HEK293 (cell line): ENCODE data around the gene ZFPM1.

Source experiments
- CTCF ChIA-PET: fragments of 350-600 bp; formaldehyde crosslinking; extraction: SDS; loops from one replicate; lab custom pipeline; 2021; ENCODE audit warnings: antibody characterized with exemption; lab: Yijun Ruan, JAX
- POLR2A ChIA-PET: fragments of 300-600 bp; formaldehyde crosslinking; extraction: SDS; loops from one replicate; lab custom pipeline; 2020; ENCODE audit warnings: antibody characterized with exemption, inconsistent platforms; lab: Yijun Ruan, JAX
- H3K27ac ChIP-seq: fragments of 200-500 bp; sonication (Bioruptor generic); 2 replicates; pipeline ENCODE4 v1.5.1; 2014; ENCODE audit warnings: low read depth, low read length, control low read depth, inconsistent platforms; ENCODE audit errors: extremely low read depth
- H3K36me3 ChIP-seq, 2 experiments: fragments of 200-500 bp in 1 of 2; sonication (Bioruptor generic) in 1 of 2; 1 replicate in 1 of 2; 2 replicates in 1 of 2; pipeline ENCODE4 v1.5.1; 2014 to 2017; ENCODE audit warnings: inconsistent platforms in 2 of 2, low read length in 2 of 2; ENCODE audit not compliant: control insufficient read depth in 2 of 2, insufficient read depth in 1 of 2
- H3K4me1 ChIP-seq: fragments of 200-500 bp; sonication (Bioruptor generic); 2 replicates; pipeline ENCODE4 v1.5.1; 2014; ENCODE audit warnings: mild to moderate bottlenecking, low read length, inconsistent platforms; ENCODE audit not compliant: control insufficient read depth, insufficient read depth
- H3K4me3 ChIP-seq: 2 replicates; pipeline ENCODE4 v1.5.1; 2011; ENCODE audit warnings: low read depth, mild to moderate bottlenecking, control low read depth, low read length, moderate library complexity
- H3K9me3 ChIP-seq: fragments of 200-500 bp; sonication (Bioruptor generic); 2 replicates; pipeline ENCODE4 v1.5.1; 2014; ENCODE audit warnings: low read depth, low read length, inconsistent platforms; ENCODE audit not compliant: control insufficient read depth, insufficient read depth
- ATF2 ChIP-seq: fragments of 450-650 bp; formaldehyde crosslinking; IDR thresholded peaks from 2 replicates; pipeline ENCODE4 v1.5.1; 2016; ENCODE audit warnings: missing biosample characterization, missing genetic modification characterization, low read depth
- GFI1B ChIP-seq: fragments of 450-650 bp; formaldehyde crosslinking; IDR thresholded peaks from 2 replicates; pipeline ENCODE4 v1.5.1; 2016; ENCODE audit warnings: missing biosample characterization, missing genetic modification characterization
- GLIS2 ChIP-seq: fragments of 450-650 bp; formaldehyde crosslinking; IDR thresholded peaks from 2 replicates; pipeline ENCODE4 v1.5.1; 2016; ENCODE audit warnings: missing biosample characterization, missing genetic modification characterization
- IKZF3 ChIP-seq: fragments of 450-650 bp; IDR thresholded peaks from 2 replicates; pipeline ENCODE4 v1.5.0; 2018; ENCODE audit warnings: missing biosample characterization, mild to moderate bottlenecking, missing genetic modification characterization, moderate library complexity
- KLF10 ChIP-seq: fragments of 450-650 bp; IDR thresholded peaks from 2 replicates; pipeline ENCODE4 v1.5.1; 2018; ENCODE audit warnings: missing biosample characterization, mild to moderate bottlenecking, missing genetic modification characterization
- PBX3 ChIP-seq: sonication (generic); formaldehyde crosslinking; IDR thresholded peaks from 2 replicates; pipeline ENCODE4 v1.8.1; 2022; ENCODE audit warnings: mild to moderate bottlenecking, moderate library complexity, missing genetic modification reagents
- SETDB1 ChIP-seq: IDR thresholded peaks from one replicate; pipeline ENCODE4 v1.6.1; 2017; ENCODE audit warnings: mild to moderate bottlenecking, low read length, moderate library complexity, mixed read lengths; ENCODE audit not compliant: insufficient read length
- ZBTB10 ChIP-seq: fragments of 450-650 bp; formaldehyde crosslinking; IDR thresholded peaks from 2 replicates; pipeline ENCODE4 v1.5.1; 2016; ENCODE audit warnings: missing biosample characterization, missing genetic modification characterization
- ZNF174 ChIP-seq: fragments of 450-650 bp; formaldehyde crosslinking; IDR thresholded peaks from 2 replicates; pipeline ENCODE4 v1.5.0; 2017; ENCODE audit warnings: missing biosample characterization, mild to moderate bottlenecking, missing genetic modification characterization
- ZNF18 ChIP-seq: fragments of 450-650 bp; formaldehyde crosslinking; IDR thresholded peaks from 2 replicates; pipeline ENCODE4 v1.5.1; 2016; ENCODE audit warnings: missing biosample characterization, missing genetic modification characterization
- ZNF184 ChIP-seq: fragments of 450-650 bp; IDR thresholded peaks from 2 replicates; pipeline ENCODE4 v1.5.1; 2018; ENCODE audit warnings: missing biosample characterization, mild to moderate bottlenecking, missing genetic modification characterization
- ZNF311 ChIP-seq: fragments of 450-650 bp; formaldehyde crosslinking; IDR thresholded peaks from 2 replicates; pipeline ENCODE4 v1.5.1; 2017; ENCODE audit warnings: missing biosample characterization, missing genetic modification characterization, borderline replicate concordance
- ZNF354C ChIP-seq: fragments of 450-650 bp; formaldehyde crosslinking; IDR thresholded peaks from 2 replicates; pipeline ENCODE4 v1.5.1; 2016; ENCODE audit warnings: missing biosample characterization, missing genetic modification characterization, low read depth, borderline replicate concordance
- ZNF362 ChIP-seq: fragments of 450-650 bp; formaldehyde crosslinking; IDR thresholded peaks from 2 replicates; pipeline ENCODE4 v1.5.1; 2016; ENCODE audit warnings: missing biosample characterization, missing genetic modification characterization
- ZNF37A ChIP-seq: fragments of 450-650 bp; IDR thresholded peaks from 2 replicates; pipeline ENCODE4 v1.5.1; 2018; ENCODE audit warnings: missing biosample characterization, missing genetic modification characterization
- ZNF488 ChIP-seq: fragments of 450-650 bp; formaldehyde crosslinking; IDR thresholded peaks from 2 replicates; pipeline ENCODE4 v1.5.1; 2016; ENCODE audit warnings: missing biosample characterization, missing genetic modification characterization
- ZNF571 ChIP-seq: fragments of 450-650 bp; formaldehyde crosslinking; IDR thresholded peaks from 2 replicates; pipeline ENCODE4 v1.5.0; 2017; ENCODE audit warnings: missing biosample characterization, missing genetic modification characterization
- ZNF610 ChIP-seq: fragments of 450-650 bp; formaldehyde crosslinking; IDR thresholded peaks from 2 replicates; pipeline ENCODE4 v1.5.1; 2016; ENCODE audit warnings: missing biosample characterization, missing genetic modification characterization, borderline replicate concordance
- ZNF639 ChIP-seq: fragments of 450-650 bp; formaldehyde crosslinking; IDR thresholded peaks from 2 replicates; pipeline ENCODE4 v1.5.1; 2016; ENCODE audit warnings: missing biosample characterization, missing genetic modification characterization

Gene ZFPM1

GRCh38 chr16:88503771-88504488 is 50.9 kb downstream of the ZFPM1 start:
- Histone ChIP-seq H3K36me3 (peaks cover 0 to 13% of the 10 kb centered on the region in 2 experiments; a peak in 1 of 3 replicates), H3K27ac (no peak overlapping the region), H3K4me3 (no peak overlapping the region), H3K4me1 (peaks cover 5% of the 10 kb centered on the region), H3K9me3 (no peaks in the 10 kb centered on the region)
- POLR2A ChIA-PET = no interaction called here
- TF ChIP-seq GFI1B (no peak), ZNF18 (tag by site-specific recombination) (no peak), ZNF37A (tag by site-specific recombination) (no peak), GLIS2 (no peak), IKZF3 (tag by site-specific recombination) (no peak), PBX3 (CRISPR knock-in tag) (no peak), ZNF639 (tag by site-specific recombination) (no peak), ZNF311 (no peak), ZNF571 (tag by site-specific recombination) (no peak), ZNF610 (tag by site-specific recombination) (no peak), ZNF354C (tag by site-specific recombination) (no peak), ZNF174 (tag by site-specific recombination) (no peak), ATF2 (tag by site-specific recombination) (no peak), KLF10 (tag by site-specific recombination) (no peak), ZNF488 (tag by site-specific recombination) (no peak), ZNF184 (no peak), ZBTB10 (tag by site-specific recombination) (no peak), SETDB1 (no peak), ZNF362 (tag by site-specific recombination) (no peak)
- CTCF ChIA-PET = interaction anchor here (0.7 to 1.4 kb wide), 4 partner anchors 15 to 557 kb away, joined by 3 to 4 read pairs (median 3); no protein-coding TSS in a partner anchor
